WTC11 (cell line): ENCODE results near the gene HNRNPL. TPM values are rescaled to one million over a fixed set of nuclear protein-coding genes. Genes with fewer than 3 reads are reported as not detected.

ENCODE experiments used
- ATAC-seq: fragments of 200-7000 bp; cut with Tn5 transposase; 2 replicates; pipeline ENCODE4 v1.10.0; 2021; ENCODE audit warnings: mild to moderate bottlenecking, moderate library complexity
- CTCF ChIA-PET: fragments of 300-600 bp; sonication (Branson Sonifier 250); formaldehyde crosslinking; loops from one replicate; lab custom pipeline; 2021; ENCODE audit warnings: antibody characterized with exemption; lab: Charles Lee
- POLR2A ChIA-PET: fragments of 350-600 bp; sonication (Branson Sonifier 250); formaldehyde crosslinking; loops from one replicate; lab custom pipeline; 2021; ENCODE audit warnings: antibody characterized with exemption; lab: Charles Lee
- DNase-seq: peaks from one replicate; pipeline ENCODE4 v3.0.0; 2021; ENCODE audit warnings: low spot score
- H3K27ac Mint-ChIP-seq: 2 replicates; pipeline ENCODE4 v1.8.0; 2021; ENCODE audit warnings: mixed read lengths
- H3K27me3 Mint-ChIP-seq: 2 replicates; pipeline ENCODE4 v1.8.0; 2021; ENCODE audit warnings: low read depth, mild to moderate bottlenecking, moderate library complexity, mixed read lengths
- H3K36me3 Mint-ChIP-seq: 2 replicates; pipeline ENCODE4 v1.8.0; 2021; ENCODE audit warnings: mixed read lengths
- H3K4me1 Mint-ChIP-seq: 2 replicates; pipeline ENCODE4 v1.8.0; 2022; ENCODE audit warnings: mixed read lengths
- H3K4me3 Mint-ChIP-seq: 2 replicates; pipeline ENCODE4 v1.8.0; 2021; ENCODE audit warnings: mild to moderate bottlenecking, moderate library complexity, mixed read lengths
- H3K9me3 Mint-ChIP-seq: 2 replicates; pipeline ENCODE4 v1.8.0; 2021; ENCODE audit warnings: mixed read lengths
- ARID4B ChIP-seq: sonication (generic); formaldehyde crosslinking; IDR thresholded peaks from 2 replicates; pipeline ENCODE4 v1.8.0; 2023; ENCODE audit warnings: missing genetic modification reagents, mild to moderate bottlenecking, borderline replicate concordance
- ATF1 ChIP-seq: sonication (generic); formaldehyde crosslinking; IDR thresholded peaks from 2 replicates; pipeline ENCODE4 v1.8.1; 2023; ENCODE audit warnings: mild to moderate bottlenecking, moderate library complexity, missing genetic modification reagents
- CREM ChIP-seq: sonication (generic); formaldehyde crosslinking; IDR thresholded peaks from 2 replicates; pipeline ENCODE4 v1.8.1; 2022; ENCODE audit warnings: mild to moderate bottlenecking, missing genetic modification reagents, moderate library complexity
- ERG ChIP-seq: fragments of 250-450 bp; sonication (Bioruptor Pico); IDR thresholded peaks from 2 replicates; pipeline ENCODE4 v1.8.0; 2021; ENCODE audit warnings: mild to moderate bottlenecking
- GABPB1 ChIP-seq: sonication (generic); formaldehyde crosslinking; IDR thresholded peaks from 2 replicates; pipeline ENCODE4 v1.8.1; 2023; ENCODE audit warnings: mild to moderate bottlenecking, missing genetic modification reagents
- GRHL2 ChIP-seq: fragments of 250-450 bp; sonication (Bioruptor Pico); IDR thresholded peaks from 2 replicates; pipeline ENCODE4 v1.8.0; 2022; ENCODE audit warnings: mild to moderate bottlenecking, moderate library complexity; ENCODE audit not compliant: insufficient replicate concordance, severe bottlenecking
- GTF2I ChIP-seq: fragments of 250-450 bp; sonication (Bioruptor Pico); conservative IDR thresholded peaks from 2 replicates; pipeline ENCODE4 v1.4.0; 2021; ENCODE audit warnings: mild to moderate bottlenecking
- NFATC4 ChIP-seq: fragments of 250-450 bp; sonication (Bioruptor Pico); IDR thresholded peaks from 2 replicates; pipeline ENCODE4 v1.9.0; 2021; ENCODE audit warnings: mild to moderate bottlenecking
- NR1H2 ChIP-seq: sonication (generic); formaldehyde crosslinking; IDR thresholded peaks from 2 replicates; pipeline ENCODE4 v1.9.0; 2021; ENCODE audit warnings: mild to moderate bottlenecking, moderate library complexity, missing genetic modification reagents
- SMAD4 ChIP-seq: sonication (generic); formaldehyde crosslinking; IDR thresholded peaks from 2 replicates; pipeline ENCODE4 v1.8.0; 2022; ENCODE audit warnings: mild to moderate bottlenecking, missing genetic modification reagents
- TP53 ChIP-seq: sonication (generic); formaldehyde crosslinking; IDR thresholded peaks from 2 replicates; pipeline ENCODE4 v1.8.1; 2023; ENCODE audit warnings: mild to moderate bottlenecking, missing genetic modification reagents
- ZNF219 ChIP-seq: sonication (generic); formaldehyde crosslinking; IDR thresholded peaks from 2 replicates; pipeline ENCODE4 v1.8.0; 2023; ENCODE audit warnings: missing genetic modification reagents, mild to moderate bottlenecking, borderline replicate concordance
- ZNF416 ChIP-seq: fragments of 250-450 bp; sonication (Bioruptor Pico); IDR thresholded peaks from 2 replicates; pipeline ENCODE4 v1.9.0; 2021; ENCODE audit warnings: mild to moderate bottlenecking, inconsistent platforms
- total RNA-seq: library from RNA; stranded (reverse); gene quantifications from 3 replicates; pipeline ENCODE4 v1.2.3, GENCODE V29; 2021
- TF ChIP-seq, protein P1 (sequence below): fragments of 250-450 bp; sonication (Bioruptor Pico); IDR thresholded peaks from 2 replicates; pipeline ENCODE4 v1.9.0; 2021; ENCODE audit warnings: moderate library complexity, mild to moderate bottlenecking, inconsistent platforms, borderline replicate concordance
- TF ChIP-seq, protein P2 (sequence below): sonication (generic); formaldehyde crosslinking; IDR thresholded peaks from 2 replicates; pipeline ENCODE4 v1.8.1; 2022; ENCODE audit warnings: mild to moderate bottlenecking, missing genetic modification reagents, moderate library complexity, borderline replicate concordance
- TF ChIP-seq, protein P3 (sequence below): sonication (generic); formaldehyde crosslinking; IDR thresholded peaks from 2 replicates; pipeline ENCODE4 v1.8.1; 2022; ENCODE audit warnings: low read depth, missing genetic modification reagents, borderline replicate concordance
- TF ChIP-seq, protein P4 (sequence below): sonication (generic); formaldehyde crosslinking; IDR thresholded peaks from 2 replicates; pipeline ENCODE4 v1.8.1; 2023; ENCODE audit warnings: mild to moderate bottlenecking, missing genetic modification reagents
- TF ChIP-seq, protein P5 (sequence below): sonication (generic); formaldehyde crosslinking; IDR thresholded peaks from 2 replicates; pipeline ENCODE4 v1.8.0; 2022; ENCODE audit warnings: mild to moderate bottlenecking, missing genetic modification reagents

The HNRNPL gene
- total RNA-seq, 1 experiment from 2014 or later: 779 TPM

GRCh38 chr19:38801359-38802095 lies 48.3 kb downstream of the HNRNPL start (continued):
- TF ChIP-seq NFATC4 (CRISPR knock-in tag) (no peak), ERG (no peak)
- TF ChIP-seq, protein P1, sequence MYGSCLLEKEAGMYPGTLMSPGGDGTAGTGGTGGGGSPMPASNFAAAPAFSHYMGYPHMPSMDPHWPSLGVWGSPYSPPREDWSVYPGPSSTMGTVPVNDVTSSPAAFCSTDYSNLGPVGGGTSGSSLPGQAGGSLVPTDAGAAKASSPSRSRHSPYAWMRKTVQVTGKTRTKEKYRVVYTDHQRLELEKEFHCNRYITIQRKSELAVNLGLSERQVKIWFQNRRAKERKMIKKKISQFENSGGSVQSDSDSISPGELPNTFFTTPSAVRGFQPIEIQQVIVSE (CRISPR knock-in tag): no peak
- TF ChIP-seq, all 79 proteins: peak for 0

DNA sequence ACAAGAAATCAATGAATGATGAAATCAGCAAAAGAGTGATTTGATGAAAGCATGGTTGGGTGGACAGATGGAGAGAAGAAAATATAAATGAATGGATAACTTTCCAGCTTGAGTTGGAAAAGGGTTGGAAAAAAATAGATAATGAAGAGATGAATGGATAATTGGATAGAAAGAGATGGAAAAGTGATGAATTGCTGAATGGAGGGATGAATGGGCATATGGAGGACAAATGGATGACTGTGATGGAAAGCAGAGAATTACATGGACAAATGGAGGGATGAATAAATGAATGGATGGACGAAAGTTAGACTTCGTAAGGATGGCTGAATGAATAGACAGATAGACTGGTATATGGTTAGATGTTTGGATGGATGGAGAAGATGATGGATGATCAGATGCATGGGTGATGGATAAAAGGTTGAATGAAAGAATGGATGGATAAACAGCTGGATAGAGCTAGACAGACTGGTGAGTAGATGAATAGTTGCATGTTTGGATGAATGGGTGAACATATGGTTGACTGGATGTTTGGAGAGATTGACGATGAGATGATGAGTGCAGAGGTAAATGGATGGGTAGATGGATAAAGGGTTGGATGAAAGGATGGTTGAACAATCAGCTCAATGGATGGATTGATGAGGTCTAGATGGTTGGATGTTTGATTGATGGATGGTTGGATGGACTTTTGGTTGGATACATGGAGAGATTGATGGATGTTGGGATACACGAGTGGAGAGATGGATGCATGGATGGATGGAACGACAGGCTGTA lies 49.0 kb downstream of the HNRNPL start:
- ATAC-seq (no peak), DNase-seq (no peak)
- H3K9me3 Mint-ChIP-seq: peaks cover 4% of the 10 kb centered on the region; the same call in 1 of the 2 replicates
- ChIA-PET CTCF (no interaction called here), POLR2A (no interaction called here)
- H3K4me3 Mint-ChIP-seq: no peak overlapping the region
- H3K27me3 Mint-ChIP-seq: peaks cover 4% of the 10 kb centered on the region
- no peaks in the 10 kb centered on the region; the same call in 1 of the 2 replicates for H3K4me1 Mint-ChIP-seq
- no peak overlapping the region for H3K27ac Mint-ChIP-seq
- H3K36me3 Mint-ChIP-seq: no peaks in the 10 kb centered on the region
- TF ChIP-seq SMAD4 (CRISPR knock-in tag) (no peak), GRHL2 (CRISPR knock-in tag) (no peak), ZNF416 (CRISPR knock-in tag) (no peak), NR1H2 (CRISPR knock-in tag) (no peak), TP53 (CRISPR knock-in tag) (no peak), GABPB1 (CRISPR knock-in tag) (no peak), ATF1 (CRISPR knock-in tag) (no peak), GTF2I (CRISPR knock-in tag) (no peak)
- TF ChIP-seq, protein P2, sequence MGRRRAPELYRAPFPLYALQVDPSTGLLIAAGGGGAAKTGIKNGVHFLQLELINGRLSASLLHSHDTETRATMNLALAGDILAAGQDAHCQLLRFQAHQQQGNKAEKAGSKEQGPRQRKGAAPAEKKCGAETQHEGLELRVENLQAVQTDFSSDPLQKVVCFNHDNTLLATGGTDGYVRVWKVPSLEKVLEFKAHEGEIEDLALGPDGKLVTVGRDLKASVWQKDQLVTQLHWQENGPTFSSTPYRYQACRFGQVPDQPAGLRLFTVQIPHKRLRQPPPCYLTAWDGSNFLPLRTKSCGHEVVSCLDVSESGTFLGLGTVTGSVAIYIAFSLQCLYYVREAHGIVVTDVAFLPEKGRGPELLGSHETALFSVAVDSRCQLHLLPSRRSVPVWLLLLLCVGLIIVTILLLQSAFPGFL (CRISPR knock-in tag): no peak
- TF ChIP-seq, protein P3, sequence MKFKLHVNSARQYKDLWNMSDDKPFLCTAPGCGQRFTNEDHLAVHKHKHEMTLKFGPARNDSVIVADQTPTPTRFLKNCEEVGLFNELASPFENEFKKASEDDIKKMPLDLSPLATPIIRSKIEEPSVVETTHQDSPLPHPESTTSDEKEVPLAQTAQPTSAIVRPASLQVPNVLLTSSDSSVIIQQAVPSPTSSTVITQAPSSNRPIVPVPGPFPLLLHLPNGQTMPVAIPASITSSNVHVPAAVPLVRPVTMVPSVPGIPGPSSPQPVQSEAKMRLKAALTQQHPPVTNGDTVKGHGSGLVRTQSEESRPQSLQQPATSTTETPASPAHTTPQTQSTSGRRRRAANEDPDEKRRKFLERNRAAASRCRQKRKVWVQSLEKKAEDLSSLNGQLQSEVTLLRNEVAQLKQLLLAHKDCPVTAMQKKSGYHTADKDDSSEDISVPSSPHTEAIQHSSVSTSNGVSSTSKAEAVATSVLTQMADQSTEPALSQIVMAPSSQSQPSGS: no peak
- TF ChIP-seq, protein P4, sequence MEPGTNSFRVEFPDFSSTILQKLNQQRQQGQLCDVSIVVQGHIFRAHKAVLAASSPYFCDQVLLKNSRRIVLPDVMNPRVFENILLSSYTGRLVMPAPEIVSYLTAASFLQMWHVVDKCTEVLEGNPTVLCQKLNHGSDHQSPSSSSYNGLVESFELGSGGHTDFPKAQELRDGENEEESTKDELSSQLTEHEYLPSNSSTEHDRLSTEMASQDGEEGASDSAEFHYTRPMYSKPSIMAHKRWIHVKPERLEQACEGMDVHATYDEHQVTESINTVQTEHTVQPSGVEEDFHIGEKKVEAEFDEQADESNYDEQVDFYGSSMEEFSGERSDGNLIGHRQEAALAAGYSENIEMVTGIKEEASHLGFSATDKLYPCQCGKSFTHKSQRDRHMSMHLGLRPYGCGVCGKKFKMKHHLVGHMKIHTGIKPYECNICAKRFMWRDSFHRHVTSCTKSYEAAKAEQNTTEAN (CRISPR knock-in tag): no peak

- Mint-ChIP-seq H3K4me3 (no peak overlapping the region), H3K36me3 (no peaks in the 10 kb centered on the region), H3K9me3 (peaks cover 8% of the 10 kb centered on the region; the same call in 1 of the 2 replicates), H3K27me3 (peaks cover 9% of the 10 kb centered on the region), H3K27ac (no peak overlapping the region), H3K4me1 (no peaks in the 10 kb centered on the region; the same call in 1 of the 2 replicates)
- ATAC-seq (no peak), DNase-seq (no peak)
- POLR2A ChIA-PET: no interaction called here
- CTCF ChIA-PET: no interaction called here
- TF ChIP-seq ARID4B (no peak), ZNF219 (no peak), CREM (no peak)
- TF ChIP-seq, protein P5, sequence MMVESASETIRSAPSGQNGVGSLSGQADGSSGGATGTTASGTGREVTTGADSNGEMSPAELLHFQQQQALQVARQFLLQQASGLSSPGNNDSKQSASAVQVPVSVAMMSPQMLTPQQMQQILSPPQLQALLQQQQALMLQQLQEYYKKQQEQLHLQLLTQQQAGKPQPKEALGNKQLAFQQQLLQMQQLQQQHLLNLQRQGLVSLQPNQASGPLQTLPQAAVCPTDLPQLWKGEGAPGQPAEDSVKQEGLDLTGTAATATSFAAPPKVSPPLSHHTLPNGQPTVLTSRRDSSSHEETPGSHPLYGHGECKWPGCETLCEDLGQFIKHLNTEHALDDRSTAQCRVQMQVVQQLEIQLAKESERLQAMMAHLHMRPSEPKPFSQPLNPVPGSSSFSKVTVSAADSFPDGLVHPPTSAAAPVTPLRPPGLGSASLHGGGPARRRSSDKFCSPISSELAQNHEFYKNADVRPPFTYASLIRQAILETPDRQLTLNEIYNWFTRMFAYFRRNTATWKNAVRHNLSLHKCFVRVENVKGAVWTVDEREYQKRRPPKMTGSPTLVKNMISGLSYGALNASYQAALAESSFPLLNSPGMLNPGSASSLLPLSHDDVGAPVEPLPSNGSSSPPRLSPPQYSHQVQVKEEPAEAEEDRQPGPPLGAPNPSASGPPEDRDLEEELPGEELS (CRISPR knock-in tag): no peak
Observed at GRCh38 chr19:38799104-38799503, 50.7 kb downstream of the HNRNPL start.
